NB4 (cell line): Measurements from ENCODE around the gene C1orf232.

ENCODE experiments used
- CTCF ChIP-seq: IDR thresholded peaks from one replicate; pipeline ENCODE4 v1.5.1; 2012; ENCODE audit warnings: low read depth, low read length
- MAX ChIP-seq: IDR thresholded peaks from 2 replicates; pipeline ENCODE4 v1.6.1; 2011; ENCODE audit warnings: low read depth, low read length
- MYC ChIP-seq: IDR thresholded peaks from 2 replicates; pipeline ENCODE4 v1.6.1; 2011; ENCODE audit warnings: low read depth, low read length
- POLR2A ChIP-seq: IDR thresholded peaks from 2 replicates; pipeline ENCODE4 v1.6.1; 2011; ENCODE audit warnings: mild to moderate bottlenecking; ENCODE audit not compliant: insufficient read length; ENCODE audit errors: extremely low read depth

DNA sequence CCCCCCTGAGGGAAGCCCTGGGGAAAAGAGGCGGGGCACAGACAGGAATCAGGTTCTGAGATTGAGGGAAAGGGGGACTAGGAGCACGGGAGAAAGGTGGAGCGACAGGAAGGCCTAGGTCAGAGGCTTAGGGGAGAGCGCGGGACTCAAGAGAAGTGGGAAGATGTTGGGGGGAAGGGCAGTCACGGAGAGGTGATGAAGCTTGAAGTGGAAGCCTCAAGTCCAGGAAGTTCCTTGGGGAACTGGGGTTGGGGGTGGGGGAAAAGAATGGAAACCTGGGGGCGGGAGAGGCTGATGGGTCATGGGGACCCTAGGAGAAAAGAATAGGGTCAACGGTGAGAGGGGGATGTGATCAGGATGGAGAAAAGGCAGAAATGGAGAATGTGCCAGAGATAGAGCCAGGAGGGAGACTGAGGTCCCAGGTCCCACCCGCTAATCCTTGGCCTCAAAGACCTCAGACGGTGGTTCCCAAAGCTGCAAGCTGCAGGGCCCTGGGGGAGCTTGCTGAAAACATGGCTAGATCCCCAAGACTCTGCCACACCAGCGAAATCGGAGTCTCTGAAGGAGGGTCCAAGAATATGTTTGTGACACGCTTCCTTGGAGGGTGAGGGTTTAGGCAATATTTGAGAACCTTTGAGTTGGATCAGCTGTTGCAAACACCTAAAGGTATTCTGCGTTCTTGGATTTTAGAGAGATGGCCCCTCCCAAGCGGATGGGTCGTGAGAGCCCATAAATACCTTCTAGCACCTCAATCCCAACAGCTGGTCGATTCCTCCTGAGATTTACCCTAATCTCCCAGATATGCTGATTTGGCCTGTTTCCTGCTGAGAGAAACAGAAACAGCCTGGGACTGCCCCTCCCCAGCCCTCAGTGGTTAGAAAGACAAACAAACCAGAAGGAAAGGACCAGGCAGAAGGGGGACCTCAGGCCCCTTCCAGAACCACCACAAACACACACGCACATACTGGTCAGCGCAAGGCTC is 3.6 kb downstream of the C1orf232 start:
- TF ChIP-seq CTCF (no peak), POLR2A (no peak), MYC (no peak), MAX (no peak)
